Measurements from ENCODE around the gene GPR108.

DNA sequence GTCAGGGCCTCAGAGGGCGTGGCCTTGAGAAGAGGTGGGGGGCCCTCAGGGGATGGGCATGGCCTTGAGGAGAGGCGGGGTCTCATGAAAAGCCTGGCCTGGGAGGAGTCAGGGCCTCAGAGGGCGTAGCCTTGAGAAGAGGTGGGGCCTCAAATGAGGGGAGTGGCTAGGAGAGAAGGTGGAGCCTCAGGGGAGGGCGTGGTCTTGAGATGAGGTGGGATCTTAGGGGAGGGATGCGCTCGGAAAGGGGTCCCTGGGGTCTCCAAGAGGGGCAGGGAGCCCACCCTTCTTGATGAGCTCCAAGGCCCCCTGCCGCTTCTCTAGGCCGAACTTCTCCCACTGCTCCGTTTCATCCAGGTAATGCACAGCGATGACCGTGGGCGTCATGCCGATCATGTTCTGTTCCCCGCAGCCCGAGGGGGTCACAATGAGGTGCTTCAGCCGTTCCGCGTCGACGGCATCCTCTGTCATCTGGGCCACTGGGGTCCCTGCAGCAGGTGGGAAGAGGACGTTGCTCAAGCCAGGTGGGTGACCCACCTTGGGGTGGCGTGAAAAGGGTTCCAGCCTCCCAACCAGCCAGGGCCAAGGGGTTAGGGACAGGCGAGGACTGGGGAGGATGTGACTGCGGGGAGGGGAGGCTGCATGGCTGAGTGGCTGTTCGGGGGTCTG, 43.1 kb downstream of the GPR108 start:
- no peak for TF ChIP-seq CTCF (IDR thresholded peaks at IDR 0.05 in 8 of 11, conservative IDR thresholded peaks at IDR 0.05 in 3 of 11)
- TF ChIP-seq POLR2A (IDR thresholded peaks at IDR 0.05), result no peak
- no peak for TF ChIP-seq POLR2AphosphoS5 (IDR thresholded peaks at IDR 0.05)

Measured in spleen (tissue), 7 donors.